HepG2 (cell line): ENCODE results near the gene PRDX5. TPM values are rescaled to one million over a fixed set of nuclear protein-coding genes. Genes with fewer than 3 reads are reported as not detected.

ENCODE experiments used
- ATF7 ChIP-seq, 2 experiments: fragments of 450-650 bp in 1 of 2; sonication (generic) in 1 of 2; formaldehyde crosslinking in 1 of 2; IDR thresholded peaks; 2 replicates each; pipeline versions ENCODE4 v1.4.0 to v1.6.1; 2016 to 2020; ENCODE audit warnings: antibody characterized with exemption in 1 of 2, mild to moderate bottlenecking in 1 of 2, missing genetic modification reagents in 1 of 2
- FOXC1 ChIP-seq: sonication (generic); formaldehyde crosslinking; IDR thresholded peaks from 2 replicates; pipeline ENCODE4 v1.8.0; 2022; ENCODE audit warnings: mild to moderate bottlenecking, missing genetic modification reagents, borderline replicate concordance
- GATA4 ChIP-seq: sonication (generic); IDR thresholded peaks from 2 replicates; pipeline ENCODE4 v1.6.1; 2016; ENCODE audit warnings: antibody characterized with exemption, low read depth, borderline replicate concordance
- KAT8 ChIP-seq: IDR thresholded peaks from 2 replicates; pipeline ENCODE4 v1.6.1; 2016; ENCODE audit warnings: missing genetic modification reagents, missing compliant biosample characterization
- MAZ ChIP-seq, 2 experiments: sonication (generic) in 1 of 2; formaldehyde crosslinking in 1 of 2; IDR thresholded peaks; 2 replicates each; pipeline versions ENCODE4 v1.5.0 to v1.6.1; 2012 to 2020; ENCODE audit warnings: low read depth in 2 of 2, mild to moderate bottlenecking in 2 of 2, borderline replicate concordance in 1 of 2, improper control_type of control experiment in 1 of 2, low read length in 1 of 2, missing genetic modification reagents in 1 of 2, moderate library complexity in 1 of 2
- PATZ1 ChIP-seq: sonication (generic); formaldehyde crosslinking; IDR thresholded peaks from 2 replicates; pipeline ENCODE4 v1.4.0; 2020; ENCODE audit warnings: missing genetic modification reagents
- SP5 ChIP-seq: IDR thresholded peaks from 2 replicates; pipeline ENCODE4 v1.6.1; 2016; ENCODE audit warnings: low read depth, borderline replicate concordance
- ZNF44 ChIP-seq: sonication (generic); formaldehyde crosslinking; IDR thresholded peaks from 2 replicates; pipeline ENCODE4 v1.5.1; 2020; ENCODE audit warnings: mild to moderate bottlenecking, missing genetic modification reagents
- ZNF512B ChIP-seq: sonication (generic); formaldehyde crosslinking; IDR thresholded peaks from 2 replicates; pipeline ENCODE4 v1.5.1; 2020; ENCODE audit warnings: missing genetic modification reagents, mild to moderate bottlenecking, borderline replicate concordance
- ZNF543 ChIP-seq: sonication (generic); formaldehyde crosslinking; IDR thresholded peaks from 2 replicates; pipeline ENCODE4 v1.4.0; 2020; ENCODE audit warnings: mild to moderate bottlenecking, missing genetic modification reagents
- ZNF552 ChIP-seq: sonication (generic); formaldehyde crosslinking; IDR thresholded peaks from 2 replicates; pipeline ENCODE4 v1.9.0; 2022; ENCODE audit warnings: missing genetic modification reagents, mild to moderate bottlenecking, borderline replicate concordance
- ZSCAN29 ChIP-seq: sonication (generic); formaldehyde crosslinking; conservative IDR thresholded peaks from 2 replicates; pipeline ENCODE4 v1.4.0; 2020; ENCODE audit warnings: mild to moderate bottlenecking, missing genetic modification reagents
- polyA plus RNA-seq, 8 experiments: library from polyadenylated mRNA; depleted of rRNA in 3 of 8; stranded (reverse) in 7 of 8; unstranded in 1 of 8; fragments of >200 nt; fragmentation: Illumina TruSeq in 4 of 8; extraction: Trizol in 4 of 8; gene quantifications; 2 replicates each; pipeline versions ENCODE4 v1.2.1 to v1.2.3, GENCODE V29; 2011 to 2016; ENCODE audit warnings: low read depth in 4 of 8, missing spikeins in 1 of 8, mixed read lengths in 1 of 8; ENCODE audit not compliant: insufficient read depth in 1 of 8
- total RNA-seq, 5 experiments: library from RNA; depleted of rRNA; stranded (reverse); fragments of >200 nt; fragmentation: Illumina TruSeq; extraction: Trizol; gene quantifications; 2 replicates each; pipeline ENCODE4 v1.2.3, GENCODE V29; 2016; ENCODE audit warnings: low read depth in 1 of 5
- TF ChIP-seq, protein P1 (sequence below): sonication (generic); formaldehyde crosslinking; IDR thresholded peaks from 2 replicates; pipeline ENCODE4 v1.4.0; 2020; ENCODE audit warnings: mild to moderate bottlenecking, missing genetic modification reagents
- TF ChIP-seq, protein P2 (sequence below), 2 experiments: fragments of 450-650 bp in 1 of 2; sonication (generic) in 1 of 2; formaldehyde crosslinking; IDR thresholded peaks; 2 replicates each; pipeline versions ENCODE4 v1.5.0 to v1.8.0; 2020 to 2022; ENCODE audit warnings: mild to moderate bottlenecking in 1 of 2, missing genetic modification reagents in 1 of 2
- TF ChIP-seq, protein P3 (sequence below): sonication (generic); formaldehyde crosslinking; IDR thresholded peaks from 2 replicates; pipeline ENCODE4 v1.4.0; 2020; ENCODE audit warnings: missing genetic modification reagents

PRDX5 gene
- total and polyA plus RNA-seq, 2 of the 13 experiments (the other 11 are each of a cell fraction or from before 2014, with no cell fraction given), result 215 to 311 TPM

DNA sequence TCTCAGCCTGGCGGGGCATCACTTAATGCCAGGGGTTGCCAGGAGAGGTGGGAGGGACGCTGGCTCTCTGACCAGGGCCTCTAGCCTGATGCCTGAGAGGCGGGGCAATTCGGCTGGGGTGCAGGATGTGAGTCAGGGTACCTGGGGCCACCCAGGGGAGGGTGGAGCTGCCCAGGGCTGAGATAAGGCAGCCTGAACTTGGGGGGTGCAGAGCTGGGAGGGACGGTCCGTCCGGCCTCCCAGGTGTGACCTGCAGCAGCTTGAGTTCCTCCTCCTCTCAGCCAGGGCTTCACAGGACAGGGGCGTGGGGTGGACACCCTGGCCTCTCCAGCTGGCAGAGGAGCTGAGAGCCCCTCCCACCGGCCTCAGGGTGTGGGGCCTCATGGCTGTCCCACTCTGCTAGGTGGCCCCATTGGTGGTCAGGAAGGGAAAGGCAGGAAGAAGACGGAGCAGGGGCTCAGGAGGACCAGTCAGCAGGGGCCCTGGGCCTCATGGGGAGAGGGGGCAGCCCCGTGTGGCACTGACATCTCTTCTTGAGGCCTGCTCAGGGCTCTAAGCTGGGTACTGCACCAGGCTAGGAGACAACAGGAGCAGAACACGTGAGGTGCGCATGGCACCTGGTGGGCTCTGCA is 40.1 kb downstream of the PRDX5 start (continued):
- no peak for TF ChIP-seq KAT8 (CRISPR knock-in tag)
- peak; percentile 39; the same call in 1 of the 2 replicates for TF ChIP-seq SP5 (CRISPR knock-in tag)
- TF ChIP-seq, protein P1, sequence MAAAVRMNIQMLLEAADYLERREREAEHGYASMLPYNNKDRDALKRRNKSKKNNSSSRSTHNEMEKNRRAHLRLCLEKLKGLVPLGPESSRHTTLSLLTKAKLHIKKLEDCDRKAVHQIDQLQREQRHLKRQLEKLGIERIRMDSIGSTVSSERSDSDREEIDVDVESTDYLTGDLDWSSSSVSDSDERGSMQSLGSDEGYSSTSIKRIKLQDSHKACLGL, result peak; percentile 53; the same call in 1 of the 2 replicates
- no peak for TF ChIP-seq ZNF44 (CRISPR knock-in tag)
- no peak for TF ChIP-seq ZNF552
- TF ChIP-seq FOXC1 (CRISPR knock-in tag), result 0 out of 2 replicates have a peak, but pooled peaks have one; percentile 28
- no peak for TF ChIP-seq ATF7 (IDR thresholded peaks at IDR 0.05)
- TF ChIP-seq ATF7 (CRISPR knock-in tag; IDR thresholded peaks at IDR 0.05), result no peak
- TF ChIP-seq ZSCAN29 (CRISPR knock-in tag), result no peak
- peak; percentile 52 for TF ChIP-seq PATZ1 (CRISPR knock-in tag)
- TF ChIP-seq ZNF512B (CRISPR knock-in tag), result no peak
- no peak for TF ChIP-seq MAZ (IDR thresholded peaks at IDR 0.05; ENCODE audit: borderline replicate concordance, low read depth, low read length)
- TF ChIP-seq MAZ (CRISPR knock-in tag; IDR thresholded peaks at IDR 0.05; ENCODE audit: low read depth), result peak; percentile 73
- TF ChIP-seq GATA4, result no peak
- TF ChIP-seq ZNF543 (CRISPR knock-in tag), result no peak
- TF ChIP-seq, protein P2, sequence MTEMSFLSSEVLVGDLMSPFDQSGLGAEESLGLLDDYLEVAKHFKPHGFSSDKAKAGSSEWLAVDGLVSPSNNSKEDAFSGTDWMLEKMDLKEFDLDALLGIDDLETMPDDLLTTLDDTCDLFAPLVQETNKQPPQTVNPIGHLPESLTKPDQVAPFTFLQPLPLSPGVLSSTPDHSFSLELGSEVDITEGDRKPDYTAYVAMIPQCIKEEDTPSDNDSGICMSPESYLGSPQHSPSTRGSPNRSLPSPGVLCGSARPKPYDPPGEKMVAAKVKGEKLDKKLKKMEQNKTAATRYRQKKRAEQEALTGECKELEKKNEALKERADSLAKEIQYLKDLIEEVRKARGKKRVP (CRISPR knock-in tag; IDR thresholded peaks at IDR 0.05), result no peak
- TF ChIP-seq, protein P3, sequence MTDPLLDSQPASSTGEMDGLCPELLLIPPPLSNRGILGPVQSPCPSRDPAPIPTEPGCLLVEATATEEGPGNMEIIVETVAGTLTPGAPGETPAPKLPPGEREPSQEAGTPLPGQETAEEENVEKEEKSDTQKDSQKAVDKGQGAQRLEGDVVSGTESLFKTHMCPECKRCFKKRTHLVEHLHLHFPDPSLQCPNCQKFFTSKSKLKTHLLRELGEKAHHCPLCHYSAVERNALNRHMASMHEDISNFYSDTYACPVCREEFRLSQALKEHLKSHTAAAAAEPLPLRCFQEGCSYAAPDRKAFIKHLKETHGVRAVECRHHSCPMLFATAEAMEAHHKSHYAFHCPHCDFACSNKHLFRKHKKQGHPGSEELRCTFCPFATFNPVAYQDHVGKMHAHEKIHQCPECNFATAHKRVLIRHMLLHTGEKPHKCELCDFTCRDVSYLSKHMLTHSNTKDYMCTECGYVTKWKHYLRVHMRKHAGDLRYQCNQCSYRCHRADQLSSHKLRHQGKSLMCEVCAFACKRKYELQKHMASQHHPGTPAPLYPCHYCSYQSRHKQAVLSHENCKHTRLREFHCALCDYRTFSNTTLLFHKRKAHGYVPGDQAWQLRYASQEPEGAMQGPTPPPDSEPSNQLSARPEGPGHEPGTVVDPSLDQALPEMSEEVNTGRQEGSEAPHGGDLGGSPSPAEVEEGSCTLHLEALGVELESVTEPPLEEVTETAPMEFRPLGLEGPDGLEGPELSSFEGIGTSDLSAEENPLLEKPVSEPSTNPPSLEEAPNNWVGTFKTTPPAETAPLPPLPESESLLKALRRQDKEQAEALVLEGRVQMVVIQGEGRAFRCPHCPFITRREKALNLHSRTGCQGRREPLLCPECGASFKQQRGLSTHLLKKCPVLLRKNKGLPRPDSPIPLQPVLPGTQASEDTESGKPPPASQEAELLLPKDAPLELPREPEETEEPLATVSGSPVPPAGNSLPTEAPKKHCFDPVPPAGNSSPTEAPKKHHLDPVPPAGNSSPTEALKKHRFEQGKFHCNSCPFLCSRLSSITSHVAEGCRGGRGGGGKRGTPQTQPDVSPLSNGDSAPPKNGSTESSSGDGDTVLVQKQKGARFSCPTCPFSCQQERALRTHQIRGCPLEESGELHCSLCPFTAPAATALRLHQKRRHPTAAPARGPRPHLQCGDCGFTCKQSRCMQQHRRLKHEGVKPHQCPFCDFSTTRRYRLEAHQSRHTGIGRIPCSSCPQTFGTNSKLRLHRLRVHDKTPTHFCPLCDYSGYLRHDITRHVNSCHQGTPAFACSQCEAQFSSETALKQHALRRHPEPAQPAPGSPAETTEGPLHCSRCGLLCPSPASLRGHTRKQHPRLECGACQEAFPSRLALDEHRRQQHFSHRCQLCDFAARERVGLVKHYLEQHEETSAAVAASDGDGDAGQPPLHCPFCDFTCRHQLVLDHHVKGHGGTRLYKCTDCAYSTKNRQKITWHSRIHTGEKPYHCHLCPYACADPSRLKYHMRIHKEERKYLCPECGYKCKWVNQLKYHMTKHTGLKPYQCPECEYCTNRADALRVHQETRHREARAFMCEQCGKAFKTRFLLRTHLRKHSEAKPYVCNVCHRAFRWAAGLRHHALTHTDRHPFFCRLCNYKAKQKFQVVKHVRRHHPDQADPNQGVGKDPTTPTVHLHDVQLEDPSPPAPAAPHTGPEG, result no peak
